ENCODE data around the gene PIP4K2C. TPM values are rescaled to one million over a fixed set of nuclear protein-coding genes. Genes with fewer than 3 reads are reported as not detected.
"Not testable (repeated sequence)": the region's sequence is repeated elsewhere in the genome, so short reads cannot be mapped to it uniquely, and the experiment has no call there.

Gene PIP4K2C
- total RNA-seq, 1 donor from 2014 or later, result 46.3 TPM

DNA sequence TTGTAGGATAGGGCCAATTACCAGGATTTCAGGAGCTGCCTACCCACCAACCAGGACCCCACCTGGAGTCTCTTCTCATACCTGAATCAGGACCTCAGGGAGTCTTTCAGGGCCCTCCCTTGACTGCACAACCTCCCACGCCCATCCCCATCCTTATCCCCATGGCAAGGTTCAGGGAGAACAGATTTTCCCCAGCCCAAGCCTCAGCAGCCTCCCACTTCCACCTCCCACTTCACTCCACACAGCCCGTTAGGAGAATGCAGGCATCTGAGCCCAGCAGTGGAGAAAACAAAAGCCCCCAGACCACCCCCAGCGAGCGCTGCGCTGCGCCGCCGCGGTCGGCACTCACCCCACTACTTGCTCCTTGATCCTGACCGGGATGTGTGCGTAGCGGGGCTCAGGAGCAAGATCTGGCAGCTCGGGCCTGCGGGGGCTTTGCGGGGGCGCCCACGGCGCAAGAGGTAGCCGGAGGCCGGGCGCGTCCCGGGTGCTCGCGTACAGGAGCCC, 40.6 kb downstream of the PIP4K2C start:
- no peak for DNase-seq (ENCODE audit: low read depth)
- no peaks in the 10 kb centered on the region for H3K36me3 ChIP-seq (ENCODE audit: control insufficient read depth, insufficient read depth, low read length)
- no peak overlapping the region for H3K4me3 ChIP-seq (ENCODE audit: low read depth, low read length)
- TF ChIP-seq, protein P1, sequence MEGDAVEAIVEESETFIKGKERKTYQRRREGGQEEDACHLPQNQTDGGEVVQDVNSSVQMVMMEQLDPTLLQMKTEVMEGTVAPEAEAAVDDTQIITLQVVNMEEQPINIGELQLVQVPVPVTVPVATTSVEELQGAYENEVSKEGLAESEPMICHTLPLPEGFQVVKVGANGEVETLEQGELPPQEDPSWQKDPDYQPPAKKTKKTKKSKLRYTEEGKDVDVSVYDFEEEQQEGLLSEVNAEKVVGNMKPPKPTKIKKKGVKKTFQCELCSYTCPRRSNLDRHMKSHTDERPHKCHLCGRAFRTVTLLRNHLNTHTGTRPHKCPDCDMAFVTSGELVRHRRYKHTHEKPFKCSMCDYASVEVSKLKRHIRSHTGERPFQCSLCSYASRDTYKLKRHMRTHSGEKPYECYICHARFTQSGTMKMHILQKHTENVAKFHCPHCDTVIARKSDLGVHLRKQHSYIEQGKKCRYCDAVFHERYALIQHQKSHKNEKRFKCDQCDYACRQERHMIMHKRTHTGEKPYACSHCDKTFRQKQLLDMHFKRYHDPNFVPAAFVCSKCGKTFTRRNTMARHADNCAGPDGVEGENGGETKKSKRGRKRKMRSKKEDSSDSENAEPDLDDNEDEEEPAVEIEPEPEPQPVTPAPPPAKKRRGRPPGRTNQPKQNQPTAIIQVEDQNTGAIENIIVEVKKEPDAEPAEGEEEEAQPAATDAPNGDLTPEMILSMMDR (IDR thresholded peaks at IDR 0.05; ENCODE audit: insufficient read depth, low read length, severe bottlenecking), result no peak
- FAIRE-seq, result no peak
- H3K27me3 ChIP-seq (ENCODE audit: control insufficient read depth, insufficient read depth, low read length), result peaks cover 28% of the 10 kb centered on the region

DNA sequence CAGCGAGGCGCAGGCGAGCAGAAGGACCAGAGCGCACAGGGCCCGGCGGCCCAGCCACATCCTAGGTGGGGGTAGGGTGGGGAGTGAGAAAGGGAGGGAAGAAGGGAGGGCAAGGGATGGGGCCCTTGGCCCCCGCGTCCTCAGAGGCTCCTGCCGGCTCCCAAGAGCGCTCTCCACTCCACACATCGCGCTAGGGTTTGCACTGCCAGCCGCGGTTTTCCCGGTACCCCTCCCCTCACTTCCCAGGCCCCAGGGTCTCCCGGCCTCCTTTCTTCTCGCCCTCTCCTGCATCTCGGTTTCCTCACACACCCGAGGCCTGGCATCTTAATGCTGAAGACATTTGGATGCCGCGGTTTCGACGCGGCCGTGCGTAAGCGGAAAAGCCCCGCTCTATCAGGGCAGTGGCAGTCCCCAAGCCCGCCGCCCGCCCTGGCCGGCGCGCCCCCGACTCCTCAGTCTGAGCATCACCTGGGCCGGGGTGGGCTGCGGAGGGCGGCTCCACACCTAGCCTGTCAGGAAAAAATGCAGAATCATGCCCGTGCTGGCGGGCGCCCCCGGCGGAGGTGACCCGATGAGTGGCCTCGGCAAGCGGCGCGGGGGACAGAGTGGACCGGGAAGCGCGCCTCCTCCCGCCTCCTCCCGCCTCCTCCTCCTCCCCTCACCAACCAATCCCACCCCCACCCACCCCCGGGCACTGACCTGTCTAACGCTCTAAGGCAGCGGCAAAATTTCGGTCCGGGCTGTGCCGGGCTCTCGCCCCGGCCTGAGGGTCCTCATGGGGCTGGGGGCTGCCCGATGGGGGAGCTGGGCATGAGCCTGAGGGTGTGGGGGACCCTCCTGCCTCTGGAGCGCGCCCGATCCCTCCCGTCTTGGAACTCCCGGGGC, 41.3 kb downstream of the PIP4K2C start:
- Histone ChIP-seq H3K27me3 (ENCODE audit: control insufficient read depth, insufficient read depth, low read length) (peaks cover 24% of the 10 kb centered on the region), H3K4me3 (ENCODE audit: low read depth, low read length) (peak overlapping the region; percentile 38), H3K36me3 (ENCODE audit: control insufficient read depth, insufficient read depth, low read length) (no peaks in the 10 kb centered on the region)
- DNase-seq (ENCODE audit: low read depth) (no peak), FAIRE-seq (no peak)
- TF ChIP-seq, protein P1 (IDR thresholded peaks at IDR 0.05; ENCODE audit: insufficient read depth, low read length, severe bottlenecking), result no peak

DNA sequence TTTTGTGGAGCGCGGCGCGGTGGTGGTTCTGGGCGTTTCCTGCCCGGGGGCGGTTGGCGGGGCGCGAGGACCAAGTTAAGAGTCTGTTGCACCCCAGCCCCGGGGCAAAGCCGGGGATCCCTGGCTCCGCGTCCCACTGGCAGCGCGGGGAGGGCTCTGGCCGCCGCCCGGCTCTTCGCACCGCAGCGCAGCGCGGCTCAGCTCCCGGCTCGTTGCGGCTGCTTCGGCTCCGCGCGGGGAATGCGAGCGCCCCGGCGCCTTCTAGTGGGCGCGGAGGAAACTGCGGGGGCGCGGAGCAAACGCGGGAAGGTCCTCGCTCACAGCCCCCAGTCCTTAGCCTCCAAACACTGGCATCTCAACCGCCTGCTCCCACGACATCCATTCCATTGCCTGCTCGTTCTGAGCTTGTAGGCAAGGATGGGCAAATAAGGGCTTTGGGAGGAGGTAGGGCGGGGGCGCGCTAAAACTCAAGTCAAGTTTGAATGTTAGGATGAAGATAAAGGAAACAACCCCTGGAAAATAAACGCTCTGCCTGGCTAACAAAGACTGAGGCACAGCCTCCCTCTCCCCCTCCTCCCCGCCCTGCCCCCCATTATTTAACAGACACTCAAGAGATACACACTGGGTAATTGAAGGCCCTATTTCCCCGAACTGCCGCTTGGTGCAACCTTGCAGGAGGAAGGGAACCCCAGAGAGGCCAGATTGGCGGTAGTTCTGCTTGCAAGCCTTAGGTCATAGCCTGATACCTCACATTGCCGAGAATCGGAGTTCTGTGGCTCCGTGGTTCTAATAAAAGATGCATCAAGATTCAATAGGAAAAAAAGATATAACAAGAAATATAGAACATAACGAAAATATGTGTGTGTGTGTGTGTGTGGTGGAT, 42.2 kb downstream of the PIP4K2C start, which contains the start of gene B4GALNT1:
Gene B4GALNT1, minus strand, starts transcription at position 244 of the 883 bp plus-strand sequence. CDS start 1,069 bp downstream, outside the sequence.
- FAIRE-seq (no peak), DNase-seq (ENCODE audit: low read depth) (peak; percentile 26)
- TF ChIP-seq, protein P1 (IDR thresholded peaks at IDR 0.05; ENCODE audit: insufficient read depth, low read length, severe bottlenecking), result peak; percentile 91
- Histone ChIP-seq H3K36me3 (ENCODE audit: control insufficient read depth, insufficient read depth, low read length) (no peaks in the 10 kb centered on the region), H3K27me3 (ENCODE audit: control insufficient read depth, insufficient read depth, low read length) (peaks cover 16% of the 10 kb centered on the region), H3K4me3 (ENCODE audit: low read depth, low read length) (peak within 1 kb of the TSS; percentile 38)

DNA sequence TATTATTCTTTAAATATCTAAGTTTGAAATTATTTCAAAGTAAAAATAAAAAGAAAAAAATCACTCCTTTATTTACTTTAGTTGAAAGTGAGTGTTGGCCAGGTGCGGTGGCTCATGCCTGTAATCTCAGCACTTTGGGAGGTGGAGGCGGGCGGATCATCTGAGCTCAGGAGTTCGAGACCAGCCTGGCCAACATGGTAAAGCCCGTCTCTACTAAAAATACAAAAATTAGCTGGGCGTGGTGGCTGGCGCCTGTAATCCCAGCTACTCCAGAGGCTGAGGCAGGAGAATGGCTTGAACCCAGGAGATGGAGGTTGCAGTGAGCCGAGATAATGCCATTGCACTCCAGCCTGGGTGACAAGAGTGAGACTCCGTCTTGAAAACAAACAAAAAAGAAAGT, 45.7 kb downstream of the PIP4K2C start:
- DNase-seq (ENCODE audit: low read depth); H3K4me3 ChIP-seq (ENCODE audit: low read depth, low read length); FAIRE-seq; H3K36me3 ChIP-seq (ENCODE audit: control insufficient read depth, insufficient read depth, low read length); H3K27me3 ChIP-seq (ENCODE audit: control insufficient read depth, insufficient read depth, low read length): not testable (repeated sequence)

DNA sequence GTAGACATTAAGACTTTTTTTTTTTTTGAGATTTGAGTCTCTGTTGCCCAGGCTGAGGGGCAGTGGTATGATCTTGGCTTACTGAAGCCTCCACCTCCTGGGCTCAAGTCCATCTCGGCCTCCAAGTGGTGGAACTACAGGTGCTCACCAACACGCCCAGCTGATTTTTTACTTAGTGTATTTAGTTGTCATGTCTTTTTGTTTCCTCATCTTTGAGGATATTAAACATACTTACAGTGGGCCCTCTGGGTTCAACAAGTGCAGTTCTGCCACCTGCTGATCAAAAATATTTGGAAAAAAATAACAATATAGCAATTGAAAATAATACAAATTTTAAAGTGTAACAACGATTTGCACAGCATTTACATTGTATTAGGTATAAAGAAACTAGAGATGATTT, 46.4 kb downstream of the PIP4K2C start:
- TF ChIP-seq, protein P1 (IDR thresholded peaks at IDR 0.05; ENCODE audit: insufficient read depth, low read length, severe bottlenecking), result no peak
- H3K4me3 ChIP-seq (ENCODE audit: low read depth, low read length), result no peak overlapping the region
- FAIRE-seq, result no peak
- DNase-seq (ENCODE audit: low read depth), result no peak
- no peaks in the 10 kb centered on the region for H3K36me3 ChIP-seq (ENCODE audit: control insufficient read depth, insufficient read depth, low read length)
- H3K27me3 ChIP-seq (ENCODE audit: control insufficient read depth, insufficient read depth, low read length), result peaks cover 2% of the 10 kb centered on the region

DNA sequence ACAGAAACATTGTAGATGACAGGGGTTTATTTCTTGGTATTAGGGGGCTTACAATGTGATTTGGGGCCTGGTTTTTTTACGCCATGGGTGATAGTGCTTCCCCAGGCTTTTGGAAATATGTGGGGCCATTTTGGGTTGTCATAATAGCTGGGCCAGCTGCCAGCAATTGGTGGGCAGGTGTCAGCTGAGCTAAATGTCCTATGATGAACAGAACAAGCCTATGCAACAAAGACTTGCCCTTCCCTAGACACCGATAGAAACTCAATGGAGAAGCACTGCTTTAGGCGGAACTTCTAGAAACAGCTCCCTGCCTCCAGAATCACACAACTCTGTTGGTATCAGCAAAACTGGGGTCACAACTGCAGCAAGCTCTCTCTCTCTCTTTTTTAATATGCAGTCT, 47.1 kb downstream of the PIP4K2C start:
- H3K27me3 ChIP-seq (ENCODE audit: control insufficient read depth, insufficient read depth, low read length), result peaks cover 2% of the 10 kb centered on the region
- DNase-seq (ENCODE audit: low read depth) (no peak), FAIRE-seq (no peak)
- TF ChIP-seq, protein P1 (IDR thresholded peaks at IDR 0.05; ENCODE audit: insufficient read depth, low read length, severe bottlenecking), result no peak
- H3K36me3 ChIP-seq (ENCODE audit: control insufficient read depth, insufficient read depth, low read length), result no peaks in the 10 kb centered on the region
- H3K4me3 ChIP-seq (ENCODE audit: low read depth, low read length), result no peak overlapping the region

Measured in bronchial epithelial cell (primary cell).